ENCODE data around the gene PRDX5. TPM values are rescaled to one million over a fixed set of nuclear protein-coding genes. Genes with fewer than 3 reads are reported as not detected.

PRDX5 gene
- total and polyA plus RNA-seq, 10 of the 15 experiments (the other 5 are each of a cell fraction or from before 2014, with no cell fraction given), result 95.7 to 406 (median 240) TPM

DNA sequence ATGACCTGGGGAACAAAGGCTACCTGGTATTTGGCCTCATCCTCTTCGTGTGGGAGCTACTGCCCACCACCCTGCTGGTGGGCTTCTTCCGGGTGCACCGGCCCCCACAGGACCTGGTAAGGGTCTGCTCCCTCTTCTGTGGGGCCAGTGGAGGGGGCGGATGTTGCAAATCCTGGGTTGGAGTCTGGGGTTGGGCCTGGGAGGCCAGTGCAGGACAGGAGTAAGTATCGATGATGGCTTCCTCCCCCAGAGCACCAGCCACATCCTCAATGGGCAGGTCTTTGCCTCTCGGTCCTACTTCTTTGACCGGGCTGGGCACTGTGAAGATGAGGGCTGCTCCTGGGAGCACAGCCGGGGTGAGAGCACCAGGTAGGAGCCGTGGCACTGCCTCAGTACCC lies 29.6 kb upstream of the PRDX5 start:
- ATAC-seq (no peak), FAIRE-seq (no peak), DNase-seq (ENCODE audit: low read depth, low spot score) (no peak)
- Histone ChIP-seq H3K4me1 (ENCODE audit: control insufficient read depth, insufficient read depth, low read length) (peaks cover 7% of the 10 kb centered on the region), H3K9ac (ENCODE audit: control insufficient read depth, insufficient read depth, low read length) (no peak overlapping the region), H4K20me1 (ENCODE audit: control insufficient read depth, insufficient read depth) (no peaks in the 10 kb centered on the region; the same call in 1 of the 2 replicates), H3K4me2 (ENCODE audit: control insufficient read depth, insufficient read depth) (no peak overlapping the region), H2AFZ (ENCODE audit: control insufficient read depth, low read depth, low read length) (no peak overlapping the region), H3K79me2 (ENCODE audit: control insufficient read depth, insufficient read depth, low read length) (peaks cover 15% of the 10 kb centered on the region), H3K27me3 (replicated peaks in 1 of 2; ENCODE audit: control insufficient read depth in 2 of 2, insufficient read depth in 2 of 2, low read length in 1 of 2) (peaks cover 3 to 10% of the 10 kb centered on the region in 2 experiments), H3K9me3 (replicated peaks; ENCODE audit: control insufficient read depth, insufficient read depth, low read length) (no peaks in the 10 kb centered on the region), H3K36me3 (ENCODE audit: control insufficient read depth in 2 of 2, insufficient read depth in 2 of 2, low read length in 1 of 2) (peaks cover 0 to 2% of the 10 kb centered on the region in 2 experiments; a peak in 2 of 4 replicates), H3K27ac (ENCODE audit: control insufficient read depth, insufficient read depth) (no peak overlapping the region), H3K4me3 (no peak overlapping the region)
- RAD21 ChIA-PET (ENCODE audit: unreplicated experiment), result no interaction called here
- no TSS peak for BruUV-seq (replicated peaks)
- TF ChIP-seq ZBED1 (IDR thresholded peaks at IDR 0.05; ENCODE audit: borderline replicate concordance) (no peak), MYC (IDR thresholded peaks at IDR 0.05; ENCODE audit: insufficient read depth, insufficient read length, insufficient replicate concordance, low read length, severe bottlenecking) (no peak), RAD21 (IDR thresholded peaks at IDR 0.05; ENCODE audit: insufficient read depth, low read depth, low read length) (no peak), MXI1 (IDR thresholded peaks at IDR 0.05; ENCODE audit: low read depth, low read length) (no peak), IKZF1 (conservative IDR thresholded peaks at IDR 0.05) (no peak), STAT3 (IDR thresholded peaks at IDR 0.05; ENCODE audit: low read depth, low read length) (no peak), CBX3 (IDR thresholded peaks at IDR 0.05; ENCODE audit: borderline replicate concordance, low read depth) (no peak), CREB1 (IDR thresholded peaks at IDR 0.05; ENCODE audit: low read depth) (no peak), ZSCAN29 (IDR thresholded peaks at IDR 0.05) (no peak)
- 56% methylated on average over 9 of the region's 9 CpGs for WGBS (ENCODE audit: insufficient coverage, insufficient replicate concordance, low lambda C conversion rate, missing lambda C conversion rate)
- POLR2A ChIA-PET, result no interaction called here
- SMC1A ChIA-PET (ENCODE audit: uncharacterized antibody, unreplicated experiment), result no interaction called here
- in situ Hi-C loops (cut with MboI) (no loop called here), intact Hi-C loops (cut with micrococcal nuclease; ENCODE audit: unreplicated experiment) (no loop called here)
- CTCF ChIA-PET, result interaction anchor here (1.3 to 2.3 kb wide), 2 partner anchors 12 to 84 kb away, joined by 4 to 7 read pairs; partner anchors contain the start of gene CATSPERZ

All from GM12878 (cell line).